Fibroblast of villous mesenchyme (primary cell): ENCODE data around the gene SRC. TPM values are rescaled to one million over a fixed set of nuclear protein-coding genes. Genes with fewer than 3 reads are reported as not detected.

Experiments
- DNase-seq: peaks from one replicate; pipeline ENCODE4 v3.0.0-alpha.2; 2010; ENCODE audit warnings: low read depth
- H3K4me3 ChIP-seq: 2 replicates; pipeline ENCODE4 v1.5.1; 2011; ENCODE audit warnings: low read depth, mild to moderate bottlenecking, low read length
- total RNA-seq: library from RNA; depleted of rRNA; stranded (reverse); fragments of >200 nt; gene quantifications from 2 replicates; pipeline ENCODE4 v1.2.3, GENCODE V29; 2012
- TF ChIP-seq, protein P1 (sequence below): IDR thresholded peaks from 2 replicates; pipeline ENCODE4 v1.5.1; 2012; ENCODE audit warnings: low read depth, mild to moderate bottlenecking, low read length; ENCODE audit not compliant: insufficient read depth

Gene SRC
- total RNA-seq, 1 donor, result 20.3 TPM

DNA sequence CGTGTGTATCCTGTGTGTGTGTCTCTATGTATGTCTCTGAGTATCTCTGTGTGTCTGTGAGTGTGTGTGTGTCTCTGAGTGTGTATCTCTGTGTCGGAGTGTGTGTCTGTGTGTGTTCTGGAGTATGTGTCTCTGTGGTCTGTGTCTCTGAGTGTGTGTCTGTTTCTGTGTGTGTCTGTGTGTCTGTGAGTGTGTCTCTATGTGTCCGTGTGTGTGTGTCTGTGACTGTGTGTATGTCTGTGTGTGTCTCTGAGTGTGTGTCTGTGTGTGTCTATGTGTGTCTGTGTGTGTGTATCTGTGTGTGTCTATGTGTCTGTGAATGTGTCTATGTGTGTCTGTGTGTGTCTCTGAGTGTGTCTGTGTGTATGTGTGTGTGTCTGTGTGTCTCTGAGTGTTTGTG lies 73.4 kb downstream of the SRC start:
- TF ChIP-seq, protein P1, sequence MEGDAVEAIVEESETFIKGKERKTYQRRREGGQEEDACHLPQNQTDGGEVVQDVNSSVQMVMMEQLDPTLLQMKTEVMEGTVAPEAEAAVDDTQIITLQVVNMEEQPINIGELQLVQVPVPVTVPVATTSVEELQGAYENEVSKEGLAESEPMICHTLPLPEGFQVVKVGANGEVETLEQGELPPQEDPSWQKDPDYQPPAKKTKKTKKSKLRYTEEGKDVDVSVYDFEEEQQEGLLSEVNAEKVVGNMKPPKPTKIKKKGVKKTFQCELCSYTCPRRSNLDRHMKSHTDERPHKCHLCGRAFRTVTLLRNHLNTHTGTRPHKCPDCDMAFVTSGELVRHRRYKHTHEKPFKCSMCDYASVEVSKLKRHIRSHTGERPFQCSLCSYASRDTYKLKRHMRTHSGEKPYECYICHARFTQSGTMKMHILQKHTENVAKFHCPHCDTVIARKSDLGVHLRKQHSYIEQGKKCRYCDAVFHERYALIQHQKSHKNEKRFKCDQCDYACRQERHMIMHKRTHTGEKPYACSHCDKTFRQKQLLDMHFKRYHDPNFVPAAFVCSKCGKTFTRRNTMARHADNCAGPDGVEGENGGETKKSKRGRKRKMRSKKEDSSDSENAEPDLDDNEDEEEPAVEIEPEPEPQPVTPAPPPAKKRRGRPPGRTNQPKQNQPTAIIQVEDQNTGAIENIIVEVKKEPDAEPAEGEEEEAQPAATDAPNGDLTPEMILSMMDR, result no peak
- DNase-seq, result no peak
- no peak overlapping the region for H3K4me3 ChIP-seq

DNA sequence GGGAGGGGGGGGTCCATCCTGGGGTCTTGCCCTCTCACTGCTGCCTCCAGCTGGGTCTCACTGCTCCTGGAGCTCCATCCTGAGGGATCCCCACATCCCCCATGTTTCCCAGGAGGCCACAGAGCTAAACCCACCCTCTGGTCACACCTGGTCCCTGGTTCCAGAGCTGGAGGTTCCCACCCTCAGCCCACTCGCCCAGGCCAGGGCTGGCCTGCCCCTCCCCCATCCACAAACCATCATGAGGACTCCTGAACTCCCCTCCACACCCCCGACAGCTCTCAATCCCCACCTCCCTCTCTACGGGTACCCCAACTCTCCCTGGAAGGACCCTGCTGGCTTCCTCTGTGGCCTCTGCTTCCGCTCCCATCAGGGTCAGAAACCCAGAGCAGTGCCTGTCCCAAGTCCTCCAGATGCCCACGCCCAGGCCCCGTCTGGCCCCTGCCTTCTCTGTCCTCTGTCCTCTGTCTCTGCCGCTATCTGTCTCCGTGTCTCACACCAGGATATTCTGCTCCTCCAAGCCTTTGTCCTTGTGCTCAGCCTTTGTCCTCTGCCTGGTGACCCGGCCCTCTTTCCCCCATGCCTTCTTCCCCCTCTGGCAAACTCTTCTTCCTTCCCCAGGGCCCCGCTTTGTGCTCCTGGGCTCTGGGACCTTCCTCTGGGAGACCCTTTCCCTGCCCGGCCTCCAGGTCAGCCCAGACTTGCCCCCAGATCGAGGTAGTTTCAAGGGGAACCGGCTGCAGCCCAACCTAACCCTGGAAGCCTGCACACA lies 74.0 kb downstream of the SRC start:
- DNase-seq, result no peak
- H3K4me3 ChIP-seq, result no peak overlapping the region

DNA sequence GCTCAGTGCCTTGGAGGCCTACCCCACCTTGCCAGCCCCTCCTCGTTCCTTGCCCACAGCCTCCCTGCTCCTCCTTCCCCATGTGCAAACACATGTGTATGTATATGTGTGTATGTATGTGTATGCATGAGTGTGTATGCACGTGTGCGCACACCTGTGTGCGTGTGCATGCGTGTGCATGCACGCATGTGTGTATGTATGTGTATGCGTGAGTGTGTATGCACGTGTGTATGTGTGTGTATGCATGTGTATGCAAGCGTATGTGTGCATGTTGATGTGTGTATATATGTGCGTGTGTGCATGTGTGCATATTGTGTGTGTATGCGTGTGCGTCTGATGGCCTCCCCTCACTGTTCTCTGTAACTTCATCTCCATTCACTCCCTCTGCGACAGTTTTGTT lies 74.7 kb downstream of the SRC start:
- DNase-seq, result no peak
- no peak overlapping the region for H3K4me3 ChIP-seq
- TF ChIP-seq, protein P1, result no peak

More for the DNA sequence above, 74.0 kb downstream of the SRC start:
- TF ChIP-seq, protein P1, result no peak

DNA sequence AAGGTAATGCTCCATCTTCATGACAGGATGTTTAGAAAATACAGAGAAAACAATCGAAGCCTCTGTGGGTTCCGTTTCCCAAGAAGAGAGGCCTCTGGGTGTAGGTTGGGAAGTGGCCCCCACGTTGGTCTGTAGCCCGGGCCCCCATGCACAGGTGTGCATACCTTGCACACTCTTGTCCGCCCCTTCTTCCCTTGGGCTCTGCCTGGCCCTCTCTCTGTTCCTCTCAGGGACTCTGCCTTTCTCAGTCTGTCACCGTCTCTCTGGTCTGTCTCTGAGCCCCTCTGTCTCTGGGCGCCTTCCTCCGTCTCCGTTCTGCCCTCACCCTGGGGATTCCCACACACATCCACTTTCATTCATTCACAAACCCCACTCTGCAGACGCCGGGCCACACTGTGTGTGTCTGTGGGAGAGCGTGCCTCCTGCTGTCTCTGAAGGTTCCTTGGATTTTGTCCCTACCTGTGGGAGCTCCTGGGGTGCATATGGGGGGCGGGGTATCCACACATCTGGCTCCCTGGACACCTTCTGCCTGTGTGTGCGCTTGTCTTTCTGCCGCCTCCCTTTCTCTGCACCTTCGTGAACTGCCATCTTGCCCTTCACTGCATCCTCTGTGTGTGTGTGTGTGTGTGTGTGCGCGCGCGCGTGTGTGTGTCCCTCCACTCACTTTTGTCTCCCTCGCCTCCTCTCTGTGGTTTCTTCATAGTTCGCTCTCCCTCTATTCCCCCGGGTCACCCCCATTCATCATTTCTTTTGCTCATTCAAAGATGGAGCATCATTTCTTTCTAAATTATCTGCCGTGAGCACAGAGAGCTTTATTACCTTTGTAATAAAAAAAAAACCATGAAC lies 75.3 kb downstream of the SRC start:
- H3K4me3 ChIP-seq, result no peak overlapping the region
- TF ChIP-seq, protein P1, result no peak
- DNase-seq, result no peak

DNA sequence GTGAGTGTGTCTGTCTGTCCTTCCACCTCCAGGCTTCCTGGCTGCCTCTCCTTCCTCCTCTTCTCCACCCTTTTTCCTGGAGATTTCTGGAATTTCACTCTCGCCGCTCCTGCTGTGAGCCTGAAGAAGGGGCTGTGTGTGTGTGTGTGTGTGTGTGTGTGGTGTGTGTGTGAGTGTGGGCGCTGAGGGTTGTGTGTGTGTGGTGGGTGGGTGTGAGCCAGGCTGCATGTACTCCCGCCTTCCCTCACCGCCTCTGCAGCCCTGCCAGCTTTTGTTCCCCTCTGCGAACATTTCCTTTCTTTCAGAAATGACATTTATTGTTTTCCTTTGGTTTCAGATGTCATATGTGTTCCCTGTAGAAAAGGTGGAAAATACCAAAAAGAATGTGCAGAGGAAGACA lies 76.0 kb downstream of the SRC start:
- TF ChIP-seq, protein P1, result no peak
- no peak overlapping the region for H3K4me3 ChIP-seq
- DNase-seq, result no peak

DNA sequence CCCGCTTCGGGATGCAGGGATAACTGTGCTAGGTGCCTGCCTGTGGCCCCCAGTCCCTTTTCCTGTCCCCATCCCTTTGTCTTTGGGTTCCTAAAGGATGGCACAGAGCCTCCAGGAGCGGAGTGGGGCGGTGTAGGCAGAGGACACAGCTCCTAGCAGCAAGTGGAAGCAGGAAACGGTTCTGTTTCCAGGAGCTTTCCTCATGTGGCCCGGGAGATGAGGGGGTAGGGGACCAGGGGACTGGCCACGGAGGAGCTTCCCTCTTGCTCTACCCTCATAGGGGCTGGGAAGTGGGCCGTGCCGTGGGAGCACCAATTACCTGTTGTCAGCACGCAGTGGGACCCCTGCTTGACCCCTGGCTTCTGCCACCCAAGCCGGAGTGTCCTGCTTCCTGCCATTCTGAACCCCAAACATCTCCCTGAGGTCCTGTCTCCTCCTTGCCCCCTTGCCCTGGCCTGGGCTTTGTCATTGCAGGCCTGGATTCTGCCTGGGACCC lies 76.9 kb downstream of the SRC start:
- no peak for DNase-seq
- H3K4me3 ChIP-seq, result no peak overlapping the region
- TF ChIP-seq, protein P1, result no peak
